GM10266 (cell line): ENCODE data around the gene EML6.

Experiments
- DNase-seq: peaks from one replicate; pipeline ENCODE4 v3.0.0; 2012; ENCODE audit errors: extremely low spot score
- CTCF ChIP-seq: IDR thresholded peaks from 2 replicates; pipeline ENCODE4 v1.5.1; 2012; ENCODE audit warnings: mild to moderate bottlenecking, low read depth; ENCODE audit not compliant: control insufficient read depth, insufficient read depth; ENCODE audit errors: missing control alignments

The EML6 gene

GRCh38 chr2:54997826-54998225, 274.4 kb downstream of the EML6 start:
- no peak for TF ChIP-seq CTCF
- no peak for DNase-seq

DNA sequence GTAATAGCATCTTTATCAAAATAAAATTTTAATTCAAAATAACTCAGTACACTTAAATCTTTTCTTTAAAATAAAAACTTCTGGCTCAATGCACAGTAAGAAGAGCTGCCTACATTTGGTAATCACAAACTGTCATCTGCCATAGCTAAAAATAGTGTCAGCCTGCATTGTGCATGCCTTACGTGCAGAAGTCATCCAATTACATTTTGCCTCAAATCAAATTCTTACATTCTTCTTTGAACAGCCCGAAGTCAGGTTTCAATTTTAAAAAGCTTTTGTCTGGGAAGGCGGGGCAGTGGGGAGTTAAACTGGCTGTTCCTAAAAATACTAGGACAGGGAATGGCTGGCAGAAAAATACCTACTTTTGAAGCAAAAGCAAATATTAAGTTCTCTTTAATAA, 275.7 kb downstream of the EML6 start:
- TF ChIP-seq CTCF: no peak
- DNase-seq: peak; percentile 17

- no peak for DNase-seq
- no peak for TF ChIP-seq CTCF
Observed at GRCh38 chr2:55000341-55000740, 276.9 kb downstream of the EML6 start.

DNA sequence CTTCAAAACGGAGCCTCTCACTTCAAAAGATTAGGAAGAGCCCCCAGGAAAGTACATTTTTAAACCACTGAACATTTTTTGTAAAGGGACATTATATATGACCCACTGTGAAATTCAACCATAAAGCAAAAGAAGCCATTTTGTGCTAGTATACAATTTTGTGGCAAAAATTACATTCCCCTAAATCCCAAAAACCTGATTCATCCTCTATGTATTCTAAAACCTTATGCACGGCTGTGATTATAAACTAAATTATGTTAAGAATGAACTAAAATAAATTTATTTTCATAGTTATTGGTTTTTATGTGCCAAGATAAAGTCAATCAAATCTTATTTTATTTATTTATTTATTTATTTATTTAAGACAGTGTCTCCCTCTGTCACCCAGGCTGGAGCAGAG, 278.3 kb downstream of the EML6 start:
- no peak for TF ChIP-seq CTCF
- no peak for DNase-seq

DNA sequence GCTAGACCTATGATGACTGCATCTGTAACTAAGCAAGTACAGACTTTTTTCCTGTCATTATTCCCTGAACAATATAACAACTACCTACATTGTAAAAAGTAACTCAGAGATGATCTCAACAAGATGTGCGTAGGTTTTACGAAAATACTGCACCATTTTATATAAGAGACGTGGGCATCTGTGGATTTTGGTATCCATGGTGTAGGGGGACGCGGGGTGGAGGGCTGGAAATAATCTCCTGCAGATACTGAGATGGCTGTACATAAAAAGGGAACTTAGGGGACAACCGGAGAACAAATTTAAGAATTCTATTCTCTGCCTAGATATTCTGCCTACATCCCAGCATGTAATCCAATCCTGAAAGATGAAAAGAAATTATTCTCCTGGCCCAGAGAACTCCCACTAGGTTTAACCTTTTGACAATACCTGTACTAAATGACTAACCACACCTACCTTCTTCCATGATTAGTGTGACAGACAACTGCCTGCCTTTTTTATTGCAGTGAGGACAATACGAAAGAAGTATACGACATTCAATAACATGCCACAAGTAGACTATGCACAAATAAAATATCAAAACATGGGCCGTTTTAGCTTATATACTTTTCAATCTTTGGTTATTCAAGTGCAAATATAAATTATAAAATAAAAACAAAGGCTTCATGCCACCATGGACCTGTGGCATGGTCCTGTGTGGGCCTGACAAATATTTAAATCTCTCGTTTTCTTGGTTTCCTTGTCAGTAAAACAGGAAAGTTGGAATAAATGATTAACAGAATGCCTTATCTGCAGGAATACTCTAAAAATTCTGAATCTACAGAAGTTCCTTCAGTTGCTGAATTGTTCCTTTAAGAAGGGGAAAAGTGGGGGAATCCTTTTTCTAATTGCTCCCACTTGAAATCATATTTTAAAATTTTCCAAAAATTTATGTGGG, 280.5 kb downstream of the EML6 start:
- DNase-seq: no peak
- no peak for TF ChIP-seq CTCF

GRCh38 chr2:55006306-55006705, 282.8 kb downstream of the EML6 start:
- no peak for TF ChIP-seq CTCF
- no peak for DNase-seq
